Measurements from ENCODE around the gene ZNF791.
"Not testable (repeated sequence)": the region's sequence is repeated elsewhere in the genome, so short reads cannot be mapped to it uniquely, and the experiment has no call there.

ZNF791 gene

DNA sequence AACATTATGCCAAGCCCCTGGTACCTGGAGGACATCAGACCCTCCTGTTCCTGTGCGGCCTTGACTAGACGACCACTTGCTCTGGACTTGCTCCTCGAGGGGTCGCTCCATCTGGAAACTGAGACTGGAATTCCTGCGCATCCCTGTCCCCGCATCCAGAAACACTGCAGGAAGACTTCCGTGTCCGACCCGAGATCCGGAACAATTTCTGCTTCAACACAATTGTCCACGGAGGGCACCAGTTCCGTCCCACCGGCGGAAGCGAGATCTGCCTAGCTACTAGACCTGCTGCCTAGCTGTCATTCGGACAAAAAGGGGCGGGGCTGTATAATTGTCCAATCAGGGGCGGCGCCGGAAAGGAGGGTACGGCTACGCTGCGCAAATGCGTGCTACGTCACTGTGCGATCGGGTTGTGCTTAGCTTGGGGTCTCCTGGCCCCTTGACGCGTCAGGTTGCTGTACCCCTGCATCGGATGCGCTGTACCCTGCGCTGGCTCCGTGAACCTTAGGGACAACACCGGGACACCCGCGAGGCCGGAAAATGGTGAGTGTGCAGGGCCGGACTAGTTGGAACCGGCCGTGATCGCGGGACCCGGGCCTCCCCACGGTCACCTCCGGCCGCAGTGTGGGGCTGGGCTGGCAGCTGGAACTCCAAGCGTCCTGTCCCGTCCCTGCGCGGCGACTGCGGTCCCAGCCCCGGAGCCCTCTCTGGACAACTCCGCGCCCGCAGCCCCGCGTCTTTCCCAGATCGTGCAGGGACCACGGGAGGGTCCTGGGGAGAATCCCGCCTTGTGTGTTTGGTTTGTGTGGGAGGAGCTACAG, at the start of gene ZNF791, which contains the start of gene ZNF490:
Gene ZNF791 (plus strand): TSS at position 381 of the 821 bp plus-strand sequence. CDS start 160 bp downstream, at position 541.
Gene ZNF490 (minus strand): TSS at position 274 of the 821 bp plus-strand sequence. CDS start 133 bp downstream, at position 141.
- H3K27me3 ChIP-seq (ENCODE audit: insufficient read depth, insufficient read length): no peaks in the 10 kb centered on the region
- H3K9ac ChIP-seq (ENCODE audit: insufficient read length, low read depth): peak within 1 kb of the TSS; percentile 100

DNA sequence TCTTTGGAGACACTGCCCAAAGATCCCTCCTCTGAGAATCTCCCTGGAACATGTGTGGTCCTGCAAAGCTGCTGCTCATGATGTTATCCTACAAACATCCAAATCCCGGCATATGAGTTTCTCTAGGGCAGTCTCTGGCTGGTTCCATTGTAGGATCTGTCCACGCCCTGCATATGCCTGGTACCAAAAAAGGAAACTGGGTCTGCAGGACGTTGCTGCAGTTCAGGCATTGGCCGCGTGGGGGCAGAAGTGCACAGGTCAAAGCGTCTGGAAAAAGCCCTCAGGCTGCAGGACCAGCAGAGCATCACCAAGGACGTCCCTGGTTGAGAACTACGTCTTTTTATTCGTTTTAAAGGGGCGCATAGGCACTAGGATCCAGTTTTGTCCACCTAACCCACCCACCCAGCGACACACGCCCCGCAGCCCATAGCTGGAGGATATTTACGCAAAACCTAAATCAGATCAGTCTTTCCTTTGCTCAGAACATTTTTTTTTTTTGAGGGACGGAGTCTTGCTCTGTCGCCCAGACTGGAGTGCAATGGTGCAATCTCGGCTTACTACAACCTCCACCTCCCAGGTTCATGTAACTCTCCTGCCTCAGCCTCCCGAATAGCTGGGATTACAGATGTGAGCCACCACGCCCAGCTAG, 46.6 kb upstream of the ZNF791 start:
- TF ChIP-seq YY1 (IDR thresholded peaks at IDR 0.05; ENCODE audit: insufficient read depth, insufficient read length): no peak
- no peak for TF ChIP-seq SUZ12 (IDR thresholded peaks at IDR 0.05; ENCODE audit: extremely low read depth, insufficient read depth, insufficient read length)
- TF ChIP-seq ZNF274 (IDR thresholded peaks at IDR 0.05; ENCODE audit: low read depth, low read length): no peak
- Histone ChIP-seq H3K9me3 (ENCODE audit: insufficient read depth, low read length) (no peaks in the 10 kb centered on the region), H3K4me3 (ENCODE audit: insufficient read length, low read depth) (no peak overlapping the region), H3K36me3 (ENCODE audit: insufficient read depth, insufficient read length, low read length) (no peaks in the 10 kb centered on the region), H3K4me1 (ENCODE audit: insufficient read depth, insufficient read length) (no peaks in the 10 kb centered on the region), H3K9ac (ENCODE audit: insufficient read length, low read depth) (no peak overlapping the region), H3K27me3 (ENCODE audit: insufficient read depth, insufficient read length) (no peaks in the 10 kb centered on the region)
- DNase-seq (ENCODE audit: low read depth, low spot score): peak; percentile 82

More for the DNA sequence above, at the start of gene ZNF791, which contains the start of gene ZNF490:
- Histone ChIP-seq H3K4me3 (ENCODE audit: insufficient read length, low read depth) (peak within 1 kb of the TSS; percentile 99), H3K36me3 (ENCODE audit: insufficient read depth, insufficient read length, low read length) (peaks cover 51% of the 10 kb centered on the region), H3K4me1 (ENCODE audit: insufficient read depth, insufficient read length) (no peaks in the 10 kb centered on the region), H3K9me3 (ENCODE audit: insufficient read depth, low read length) (no peaks in the 10 kb centered on the region)
- TF ChIP-seq YY1 (IDR thresholded peaks at IDR 0.05; ENCODE audit: insufficient read depth, insufficient read length) (no peak), SUZ12 (IDR thresholded peaks at IDR 0.05; ENCODE audit: extremely low read depth, insufficient read depth, insufficient read length) (no peak), ZNF274 (IDR thresholded peaks at IDR 0.05; ENCODE audit: low read depth, low read length) (no peak)
- DNase-seq (ENCODE audit: low read depth, low spot score): peak; percentile 95

DNA sequence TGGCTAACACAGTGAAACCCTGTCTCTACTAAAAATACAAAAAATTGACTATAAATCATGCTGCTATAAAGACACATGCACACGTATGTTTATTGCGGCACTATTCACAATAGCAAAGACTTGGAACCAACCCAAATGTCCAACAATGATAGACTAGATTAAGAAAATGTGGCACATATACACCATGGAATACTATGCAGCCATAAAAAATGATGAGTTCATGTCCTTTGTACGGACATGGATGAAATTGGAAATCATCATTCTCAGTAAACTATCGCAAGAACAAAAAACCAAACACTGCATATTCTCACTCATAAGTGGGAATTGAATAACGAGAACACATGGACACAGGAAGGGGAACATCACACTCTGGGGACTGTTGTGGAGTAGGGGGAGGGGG, 44.3 kb upstream of the ZNF791 start:
- not testable (repeated sequence) for DNase-seq (ENCODE audit: low read depth, low spot score); H3K9me3 ChIP-seq (ENCODE audit: insufficient read depth, low read length); H3K27me3 ChIP-seq (ENCODE audit: insufficient read depth, insufficient read length); H3K4me3 ChIP-seq (ENCODE audit: insufficient read length, low read depth); H3K9ac ChIP-seq (ENCODE audit: insufficient read length, low read depth); H3K4me1 ChIP-seq (ENCODE audit: insufficient read depth, insufficient read length); H3K36me3 ChIP-seq (ENCODE audit: insufficient read depth, insufficient read length, low read length)

- TF ChIP-seq ZNF274 (IDR thresholded peaks at IDR 0.05; ENCODE audit: low read depth, low read length): no peak
- TF ChIP-seq SUZ12 (IDR thresholded peaks at IDR 0.05; ENCODE audit: extremely low read depth, insufficient read depth, insufficient read length): no peak
- no peak for TF ChIP-seq YY1 (IDR thresholded peaks at IDR 0.05; ENCODE audit: insufficient read depth, insufficient read length)
- peaks cover 7% of the 10 kb centered on the region; the same call in 1 of the 2 replicates for H3K9me3 ChIP-seq (ENCODE audit: insufficient read depth, low read length)
- no peak overlapping the region for H3K4me3 ChIP-seq (ENCODE audit: insufficient read length, low read depth)
- H3K27me3 ChIP-seq (ENCODE audit: insufficient read depth, insufficient read length): no peaks in the 10 kb centered on the region
- no peak overlapping the region for H3K9ac ChIP-seq (ENCODE audit: insufficient read length, low read depth)
- no peaks in the 10 kb centered on the region for H3K4me1 ChIP-seq (ENCODE audit: insufficient read depth, insufficient read length)
- H3K36me3 ChIP-seq (ENCODE audit: insufficient read depth, insufficient read length, low read length): no peaks in the 10 kb centered on the region
- DNase-seq (ENCODE audit: low read depth, low spot score): no peak
These were observed 42.8 kb upstream of the ZNF791 start for GRCh38 chr19:12567951-12568350.

DNA sequence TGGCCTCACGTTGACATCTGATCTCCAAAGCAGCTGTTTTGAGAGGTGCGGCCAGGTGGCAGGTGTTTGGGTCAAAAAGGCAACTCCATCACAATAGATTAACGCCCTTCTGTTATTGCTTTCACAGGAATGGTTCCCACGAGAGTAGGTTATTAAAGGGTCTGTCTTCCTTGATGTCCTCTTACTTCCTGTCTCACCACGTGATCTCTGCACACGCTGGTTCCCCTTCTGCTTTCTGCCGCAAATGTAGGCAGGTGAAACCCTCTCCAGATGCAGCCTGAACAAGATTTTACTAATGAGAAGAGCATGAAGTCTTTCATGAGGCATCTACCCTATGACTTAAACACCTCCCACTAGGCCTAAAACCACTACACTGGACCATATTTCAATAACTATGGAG, 36.7 kb upstream of the ZNF791 start:
- H3K36me3 ChIP-seq (ENCODE audit: insufficient read depth, insufficient read length, low read length): peaks cover 26% of the 10 kb centered on the region
- TF ChIP-seq ZNF274 (IDR thresholded peaks at IDR 0.05; ENCODE audit: low read depth, low read length) (no peak), YY1 (IDR thresholded peaks at IDR 0.05; ENCODE audit: insufficient read depth, insufficient read length) (no peak), SUZ12 (IDR thresholded peaks at IDR 0.05; ENCODE audit: extremely low read depth, insufficient read depth, insufficient read length) (no peak)
- H3K27me3 ChIP-seq (ENCODE audit: insufficient read depth, insufficient read length): no peaks in the 10 kb centered on the region
- H3K4me1 ChIP-seq (ENCODE audit: insufficient read depth, insufficient read length): no peaks in the 10 kb centered on the region
- no peak overlapping the region for H3K9ac ChIP-seq (ENCODE audit: insufficient read length, low read depth)
- DNase-seq (ENCODE audit: low read depth, low spot score): no peak
- H3K9me3 ChIP-seq (ENCODE audit: insufficient read depth, low read length): peaks cover 38% of the 10 kb centered on the region; the same call in 1 of the 2 replicates
- H3K4me3 ChIP-seq (ENCODE audit: insufficient read length, low read depth): no peak overlapping the region

GRCh38 chr19:12578641-12579040, 32.1 kb upstream of the ZNF791 start:
- no peak overlapping the region for H3K9ac ChIP-seq (ENCODE audit: insufficient read length, low read depth)
- H3K4me3 ChIP-seq (ENCODE audit: insufficient read length, low read depth): no peak overlapping the region
- no peaks in the 10 kb centered on the region for H3K4me1 ChIP-seq (ENCODE audit: insufficient read depth, insufficient read length)
- H3K36me3 ChIP-seq (ENCODE audit: insufficient read depth, insufficient read length, low read length): peaks cover 58% of the 10 kb centered on the region
- no peaks in the 10 kb centered on the region for H3K27me3 ChIP-seq (ENCODE audit: insufficient read depth, insufficient read length)
- DNase-seq (ENCODE audit: low read depth, low spot score): no peak
- H3K9me3 ChIP-seq (ENCODE audit: insufficient read depth, low read length): peaks cover 76% of the 10 kb centered on the region
- TF ChIP-seq YY1 (IDR thresholded peaks at IDR 0.05; ENCODE audit: insufficient read depth, insufficient read length): no peak
- TF ChIP-seq ZNF274 (IDR thresholded peaks at IDR 0.05; ENCODE audit: low read depth, low read length): no peak
- TF ChIP-seq SUZ12 (IDR thresholded peaks at IDR 0.05; ENCODE audit: extremely low read depth, insufficient read depth, insufficient read length): no peak

DNA sequence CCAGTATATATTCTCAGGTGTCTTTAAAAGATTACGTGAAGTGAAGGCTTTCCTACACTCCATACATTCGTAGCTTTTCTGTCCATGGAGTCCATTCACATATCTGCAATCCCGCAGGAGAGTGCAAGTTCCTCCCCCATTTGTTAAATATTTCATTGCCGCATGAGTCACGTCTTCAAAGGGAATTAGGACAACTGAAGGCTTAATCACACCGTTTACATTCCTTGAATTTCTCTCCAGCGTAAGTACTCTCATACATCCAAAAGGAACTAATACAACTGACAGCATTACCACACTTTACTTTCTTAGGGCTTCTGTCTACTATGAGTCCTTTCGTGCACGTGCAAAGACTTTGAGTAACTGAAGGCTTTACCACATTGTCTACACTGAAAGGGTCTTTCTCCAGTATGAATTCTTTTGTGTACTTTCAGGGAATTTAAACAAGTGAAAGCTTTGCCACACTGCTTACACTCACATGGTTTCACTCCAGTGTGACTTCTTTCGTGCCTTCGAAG, 30.5 kb upstream of the ZNF791 start:
- Histone ChIP-seq H3K36me3 (ENCODE audit: insufficient read depth, insufficient read length, low read length) (peaks cover 57% of the 10 kb centered on the region), H3K9me3 (ENCODE audit: insufficient read depth, low read length) (peaks cover 70% of the 10 kb centered on the region), H3K27me3 (ENCODE audit: insufficient read depth, insufficient read length) (no peaks in the 10 kb centered on the region), H3K4me1 (ENCODE audit: insufficient read depth, insufficient read length) (no peaks in the 10 kb centered on the region), H3K4me3 (ENCODE audit: insufficient read length, low read depth) (no peak overlapping the region), H3K9ac (ENCODE audit: insufficient read length, low read depth) (no peak overlapping the region)
- TF ChIP-seq ZNF274 (IDR thresholded peaks at IDR 0.05; ENCODE audit: low read depth, low read length) (no peak; the same call in 1 of the 2 replicates), YY1 (IDR thresholded peaks at IDR 0.05; ENCODE audit: insufficient read depth, insufficient read length) (no peak), SUZ12 (IDR thresholded peaks at IDR 0.05; ENCODE audit: extremely low read depth, insufficient read depth, insufficient read length) (no peak)
- DNase-seq (ENCODE audit: low read depth, low spot score): no peak
